Esophagus muscularis mucosa (tissue), 4 donors: ENCODE results near the gene NALCN.

Source experiments
- EP300 ChIP-seq: sonication (generic); formaldehyde crosslinking; IDR thresholded peaks from one replicate; pipeline ENCODE4 v1.6.1; 2017; ENCODE audit warnings: antibody characterized with exemption
- POLR2A ChIP-seq: fragments of 450-650 bp; IDR thresholded peaks from one replicate; pipeline ENCODE4 v1.6.1; 2017; ENCODE audit warnings: antibody characterized with exemption, moderate library complexity, mild to moderate bottlenecking, low read depth
- POLR2AphosphoS5 ChIP-seq, 2 donors: sonication (generic); formaldehyde crosslinking; IDR thresholded peaks; one replicate each; pipeline ENCODE4 v1.6.1; 2017; ENCODE audit warnings: antibody characterized with exemption in 2 of 2
- TF ChIP-seq, protein P1 (sequence below), 3 experiments: fragments of 200-600 bp in 2 of 3; fragments of 450-650 bp in 1 of 3; sonication (generic) in 2 of 3; IDR thresholded peaks; one replicate each; pipeline ENCODE4 v1.5.1; 2017 to 2019; ENCODE audit warnings: antibody characterized with exemption in 3 of 3, mild to moderate bottlenecking in 2 of 3, moderate library complexity in 1 of 3

DNA sequence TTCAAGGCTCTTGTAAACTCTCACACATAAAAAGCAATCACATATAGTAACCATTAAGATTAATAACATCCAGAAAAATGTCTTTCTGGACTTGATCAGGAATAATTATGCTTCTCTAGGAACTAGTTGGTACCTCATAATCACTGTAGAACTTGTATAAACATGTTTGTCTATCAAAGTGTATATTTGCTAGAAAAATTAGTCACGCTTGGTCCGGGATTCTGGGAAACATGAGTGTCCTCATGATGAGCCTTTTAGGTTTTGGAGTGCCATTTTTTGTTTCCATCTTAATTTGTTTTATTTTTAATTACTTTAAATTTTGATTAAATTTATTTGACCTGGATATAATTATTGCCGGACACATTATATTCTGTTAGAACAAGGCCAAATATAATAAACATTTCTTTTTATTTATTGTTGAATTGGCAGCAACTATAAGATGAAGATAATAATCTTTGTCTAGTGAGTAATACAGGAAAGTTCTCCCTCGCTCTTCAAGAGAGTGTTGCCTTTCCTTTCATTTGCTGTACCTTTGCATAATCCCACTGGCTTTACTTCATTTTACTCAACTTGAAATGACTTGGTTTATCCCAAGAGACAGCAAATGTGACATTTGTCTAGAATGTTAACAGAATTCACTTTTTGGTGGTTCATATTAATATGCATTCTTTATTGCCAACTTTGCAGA lies 207.0 kb downstream of the NALCN start:
- TF ChIP-seq POLR2AphosphoS5 (IDR thresholded peaks at IDR 0.05): no peak
- TF ChIP-seq, protein P1, sequence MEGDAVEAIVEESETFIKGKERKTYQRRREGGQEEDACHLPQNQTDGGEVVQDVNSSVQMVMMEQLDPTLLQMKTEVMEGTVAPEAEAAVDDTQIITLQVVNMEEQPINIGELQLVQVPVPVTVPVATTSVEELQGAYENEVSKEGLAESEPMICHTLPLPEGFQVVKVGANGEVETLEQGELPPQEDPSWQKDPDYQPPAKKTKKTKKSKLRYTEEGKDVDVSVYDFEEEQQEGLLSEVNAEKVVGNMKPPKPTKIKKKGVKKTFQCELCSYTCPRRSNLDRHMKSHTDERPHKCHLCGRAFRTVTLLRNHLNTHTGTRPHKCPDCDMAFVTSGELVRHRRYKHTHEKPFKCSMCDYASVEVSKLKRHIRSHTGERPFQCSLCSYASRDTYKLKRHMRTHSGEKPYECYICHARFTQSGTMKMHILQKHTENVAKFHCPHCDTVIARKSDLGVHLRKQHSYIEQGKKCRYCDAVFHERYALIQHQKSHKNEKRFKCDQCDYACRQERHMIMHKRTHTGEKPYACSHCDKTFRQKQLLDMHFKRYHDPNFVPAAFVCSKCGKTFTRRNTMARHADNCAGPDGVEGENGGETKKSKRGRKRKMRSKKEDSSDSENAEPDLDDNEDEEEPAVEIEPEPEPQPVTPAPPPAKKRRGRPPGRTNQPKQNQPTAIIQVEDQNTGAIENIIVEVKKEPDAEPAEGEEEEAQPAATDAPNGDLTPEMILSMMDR (IDR thresholded peaks at IDR 0.05): no peak
- TF ChIP-seq POLR2A: no peak
- no peak for TF ChIP-seq EP300
